H9 (cell line): ENCODE measurements around the gene DAPK1. TPM values are rescaled to one million over a fixed set of nuclear protein-coding genes. Genes with fewer than 3 reads are reported as not detected.

Source experiments
- DNase-seq: peaks from one replicate; pipeline ENCODE4 v3.0.0-alpha.2; 2017
- H2AFZ ChIP-seq: one replicate; pipeline ENCODE4 v1.6.1; 2013; ENCODE audit warnings: mild to moderate bottlenecking, low read length, control low read depth, moderate library complexity
- H2AK5ac ChIP-seq: 2 replicates; pipeline ENCODE4 v1.6.1; 2013; ENCODE audit warnings: low read length, control low read depth, mixed read lengths; ENCODE audit not compliant: insufficient read length
- H2BK120ac ChIP-seq: one replicate; pipeline ENCODE4 v1.6.1; 2013; ENCODE audit warnings: low read depth, mild to moderate bottlenecking, low read length, control low read depth, inconsistent platforms; ENCODE audit not compliant: poor library complexity, severe bottlenecking
- H2BK12ac ChIP-seq: 2 replicates; pipeline ENCODE4 v1.6.1; 2013; ENCODE audit warnings: low read length, control low read depth, mixed read lengths, low read depth; ENCODE audit not compliant: insufficient read length
- H2BK15ac ChIP-seq: 2 replicates; pipeline ENCODE4 v1.6.1; 2013; ENCODE audit warnings: low read depth, low read length, control low read depth
- H2BK20ac ChIP-seq: one replicate; pipeline ENCODE4 v1.6.1; 2013; ENCODE audit warnings: low read depth, mild to moderate bottlenecking, low read length, control low read depth, inconsistent platforms; ENCODE audit not compliant: poor library complexity, severe bottlenecking
- H2BK5ac ChIP-seq: 2 replicates; pipeline ENCODE4 v1.6.1; 2013; ENCODE audit warnings: low read length, control low read depth, mixed read lengths; ENCODE audit not compliant: insufficient read length
- H3K14ac ChIP-seq: 2 replicates; pipeline ENCODE4 v1.6.1; 2013; ENCODE audit warnings: low read length, control low read depth; ENCODE audit not compliant: insufficient read depth
- H3K18ac ChIP-seq: 2 replicates; pipeline ENCODE4 v1.6.1; 2013; ENCODE audit warnings: low read depth, mild to moderate bottlenecking, mixed read lengths, low read length, control low read depth; ENCODE audit not compliant: insufficient read length
- H3K23ac ChIP-seq: 2 replicates; pipeline ENCODE4 v1.6.1; 2013; ENCODE audit warnings: low read length, control low read depth, mixed read lengths, low read depth; ENCODE audit not compliant: insufficient read length
- H3K23me2 ChIP-seq: 2 replicates; pipeline ENCODE4 v1.6.1; 2013; ENCODE audit warnings: low read depth, mild to moderate bottlenecking, mixed read lengths, low read length, control low read depth; ENCODE audit not compliant: insufficient read length, poor library complexity, severe bottlenecking
- H3K27ac ChIP-seq: 2 replicates; pipeline ENCODE4 v1.5.1; 2013; ENCODE audit warnings: low read length, control low read depth, mixed read lengths, low read depth; ENCODE audit not compliant: insufficient read length
- H3K27me3 ChIP-seq: 2 replicates; pipeline ENCODE4 v1.6.1; 2013; ENCODE audit warnings: low read length, control low read depth, inconsistent platforms; ENCODE audit not compliant: insufficient read depth
- H3K4ac ChIP-seq: 2 replicates; pipeline ENCODE4 v1.6.1; 2013; ENCODE audit warnings: low read depth, mild to moderate bottlenecking, control low read depth, inconsistent platforms, low read length, moderate library complexity
- H3K4me1 ChIP-seq: 2 replicates; pipeline ENCODE4 v1.6.1; 2013; ENCODE audit warnings: low read length, control low read depth, inconsistent platforms; ENCODE audit not compliant: insufficient read depth
- H3K4me2 ChIP-seq: 2 replicates; pipeline ENCODE4 v1.6.1; 2013; ENCODE audit warnings: low read length, control low read depth, mixed read lengths; ENCODE audit not compliant: insufficient read length, insufficient read depth
- H3K56ac ChIP-seq: 2 replicates; pipeline ENCODE4 v1.6.1; 2013; ENCODE audit warnings: low read depth, mild to moderate bottlenecking, mixed read lengths, low read length, control low read depth; ENCODE audit not compliant: insufficient read length
- H3K79me1 ChIP-seq: 2 replicates; pipeline ENCODE4 v1.6.1; 2013; ENCODE audit warnings: low read depth, mild to moderate bottlenecking, moderate library complexity, low read length, control low read depth, inconsistent platforms; ENCODE audit not compliant: insufficient read depth, poor library complexity, severe bottlenecking
- H3K79me2 ChIP-seq: 2 replicates; pipeline ENCODE4 v1.6.1; 2013; ENCODE audit warnings: low read length, control low read depth, inconsistent platforms; ENCODE audit not compliant: insufficient read depth
- H3K9ac ChIP-seq: 2 replicates; pipeline ENCODE4 v1.6.1; 2013; ENCODE audit warnings: low read length, control low read depth, mixed read lengths; ENCODE audit not compliant: insufficient read length; ENCODE audit errors: extremely low read depth
- H3K9me3 ChIP-seq: one replicate; pipeline ENCODE4 v1.6.1; 2013; ENCODE audit warnings: low read depth, low read length, inconsistent platforms; ENCODE audit not compliant: control insufficient read depth
- H3T11ph ChIP-seq: one replicate; pipeline ENCODE4 v1.6.1; 2013; ENCODE audit warnings: mild to moderate bottlenecking, low read length, control low read depth, inconsistent platforms
- H4K20me1 ChIP-seq: one replicate; pipeline ENCODE4 v1.6.1; 2013; ENCODE audit not compliant: control insufficient read depth, insufficient read length, insufficient read depth
- H4K5ac ChIP-seq: 2 replicates; pipeline ENCODE4 v1.6.1; 2013; ENCODE audit warnings: low read depth, mild to moderate bottlenecking, mixed read lengths, low read length, control low read depth; ENCODE audit not compliant: insufficient read length
- H4K8ac ChIP-seq: replicated peaks from 2 replicates; pipeline ENCODE4 v1.6.1; 2013; ENCODE audit warnings: low read length, control low read depth, mixed read lengths, low read depth; ENCODE audit not compliant: insufficient read length
- H4K91ac ChIP-seq: 2 replicates; pipeline ENCODE4 v1.6.1; 2013; ENCODE audit warnings: low read depth, mild to moderate bottlenecking, moderate library complexity, mixed read lengths, low read length, control low read depth; ENCODE audit not compliant: insufficient read length
- H3K27ac Mint-ChIP-seq, 3 experiments: 2 replicates in 2 of 3; 3 replicates in 1 of 3; pipeline ENCODE4 v1.8.0; 2020 to 2021; ENCODE audit warnings: mixed read lengths in 3 of 3, mild to moderate bottlenecking in 1 of 3, moderate library complexity in 1 of 3
- H3K27me3 Mint-ChIP-seq: 2 replicates; pipeline ENCODE4 v1.8.0; 2021; ENCODE audit warnings: low read depth, mild to moderate bottlenecking, moderate library complexity, mixed read lengths
- H3K36me3 Mint-ChIP-seq, 3 experiments: 2 replicates in 2 of 3; 3 replicates in 1 of 3; pipeline ENCODE4 v1.8.0; 2020 to 2021; ENCODE audit warnings: low read depth in 3 of 3, mixed read lengths in 3 of 3; ENCODE audit not compliant: insufficient read depth in 1 of 3
- H3K4me1 Mint-ChIP-seq, 2 experiments: 2 replicates each; pipeline ENCODE4 v1.8.0; 2020; ENCODE audit warnings: mixed read lengths in 2 of 2
- H3K4me3 Mint-ChIP-seq, 2 experiments: 2 replicates in 1 of 2; 3 replicates in 1 of 2; pipeline ENCODE4 v1.8.0; 2020 to 2021; ENCODE audit warnings: mild to moderate bottlenecking in 2 of 2, mixed read lengths in 2 of 2, moderate library complexity in 1 of 2
- H3K9me3 Mint-ChIP-seq, 2 experiments: 2 replicates in 1 of 2; 3 replicates in 1 of 2; pipeline ENCODE4 v1.8.0; 2020; ENCODE audit warnings: mild to moderate bottlenecking in 2 of 2, mixed read lengths in 2 of 2, moderate library complexity in 1 of 2
- CTCF ChIP-seq: fragments of 200-600 bp; sonication (generic); conservative IDR thresholded peaks from 3 replicates; pipeline ENCODE4 v1.8.0; 2021; ENCODE audit warnings: antibody characterized with exemption, mild to moderate bottlenecking
- WGBS: extraction: QIAGEN DNeasy Blood & Tissue Kit; methylation state at CpG from one replicate; pipeline ENCODE4 v1.1.7; 2013; ENCODE audit warnings: missing lambda C conversion rate, low lambda C conversion rate, mixed read lengths; ENCODE audit not compliant: insufficient read length; ENCODE audit errors: extremely low coverage; 5-methylcytosine and 5-hydroxymethylcytosine counted together
- total RNA-seq: library from RNA; stranded (reverse); gene quantifications from 2 replicates; pipeline ENCODE4 v1.2.1, GENCODE V29; 2021

DAPK1 gene
- total RNA-seq, 1 experiment from 2014 or later: 79.4 TPM

- Mint-ChIP-seq H3K27ac (peak overlapping the region in 1 of 3 experiments; percentile 44; a peak in 1 of 7 replicates), H3K9me3 (peaks cover 31 to 34% of the 10 kb centered on the region in 2 experiments), H3K4me1 (peaks cover 7 to 10% of the 10 kb centered on the region in 2 experiments), H3K4me3 (no peak overlapping the region), H3K36me3 (peaks cover 68 to 72% (median 69%) of the 10 kb centered on the region in 3 experiments), H3K27me3 (no peaks in the 10 kb centered on the region; the same call in 1 of the 2 replicates)
- H3K79me1 ChIP-seq: no peaks in the 10 kb centered on the region
- peaks cover 3% of the 10 kb centered on the region for H4K20me1 ChIP-seq
- no peak overlapping the region for H2BK120ac ChIP-seq
- no peak overlapping the region for H2AFZ ChIP-seq
- peaks cover 4% of the 10 kb centered on the region for H3K9me3 ChIP-seq
- H3K27ac ChIP-seq: no peak overlapping the region
- H3K23me2 ChIP-seq: no peaks in the 10 kb centered on the region
- no peak overlapping the region for H3K23ac ChIP-seq
- H3T11ph ChIP-seq: no peak overlapping the region
- H2BK12ac ChIP-seq: no peak overlapping the region
- H3K4me2 ChIP-seq: no peak overlapping the region
- H2BK15ac ChIP-seq: no peak overlapping the region
- no CpG with 5 or more reads among the region's 3 CpGs for WGBS
- H2BK5ac ChIP-seq: no peak overlapping the region
- peak; percentile 63 for TF ChIP-seq CTCF
- no peak overlapping the region for H4K91ac ChIP-seq
- no peak overlapping the region for H3K9ac ChIP-seq
- peak; percentile 87 for DNase-seq
- no peaks in the 10 kb centered on the region for H3K4me1 ChIP-seq
- no peak overlapping the region for H2AK5ac ChIP-seq
- H3K79me2 ChIP-seq: no peaks in the 10 kb centered on the region
- no peak overlapping the region for H3K14ac ChIP-seq
- H4K8ac ChIP-seq: no peak overlapping the region
- H3K4ac ChIP-seq: no peak overlapping the region
- no peak overlapping the region for H3K18ac ChIP-seq
- H4K5ac ChIP-seq: no peak overlapping the region
- no peak overlapping the region for H3K56ac ChIP-seq
- no peak overlapping the region for H2BK20ac ChIP-seq
- no peaks in the 10 kb centered on the region for H3K27me3 ChIP-seq
These were observed 169.6 kb downstream of the DAPK1 start for GRCh38 chr9:87667164-87667738.
